T1000 (cell line): Measurements from ENCODE around the gene TMEM121.
"Not testable (repeated sequence)": the region's sequence is repeated elsewhere in the genome, so short reads cannot be mapped to it uniquely, and the experiment has no call there.

Source experiments
- DNase-seq: peaks from one replicate; lab custom pipeline; 2025; ENCODE audit warnings: mixed read lengths; lab: John Stamatoyannopoulos, UW

TMEM121 gene

GRCh38 chr14:105570482-105570881, 44.1 kb downstream of the TMEM121 start:
- no peak for DNase-seq

- not testable (repeated sequence) for DNase-seq
These were observed 45.0 kb downstream of the TMEM121 start for GRCh38 chr14:105571181-105571951.

GRCh38 chr14:105572063-105572462, 45.7 kb downstream of the TMEM121 start:
- not testable (repeated sequence) for DNase-seq

GRCh38 chr14:105573841-105574240, 47.5 kb downstream of the TMEM121 start:
- not testable (repeated sequence) for DNase-seq

- not testable (repeated sequence) for DNase-seq
These were observed 48.0 kb downstream of the TMEM121 start for GRCh38 chr14:105574411-105574810.

- not testable (repeated sequence) for DNase-seq
These were observed 48.8 kb downstream of the TMEM121 start for GRCh38 chr14:105575016-105575700.

- DNase-seq = no peak
These were observed 50.2 kb downstream of the TMEM121 start for GRCh38 chr14:105576525-105577088.

GRCh38 chr14:105577314-105577861, 51.0 kb downstream of the TMEM121 start:
- DNase-seq = no peak

- no peak for DNase-seq
These were observed 51.7 kb downstream of the TMEM121 start for GRCh38 chr14:105578070-105578469.

- DNase-seq = not testable (repeated sequence)
These were observed 52.8 kb downstream of the TMEM121 start for GRCh38 chr14:105579221-105579620.
